DND-41 (cell line): ENCODE results near the gene ROBO2.

Experiments
- ATAC-seq: fragments of 200-7000 bp; cut with Tn5 transposase; 3 replicates; pipeline ENCODE4 v1.9.1; 2021; ENCODE audit warnings: low read depth; ENCODE audit not compliant: insufficient read depth
- DNase-seq: peaks from one replicate; pipeline ENCODE4 v3.0.0-alpha.2; 2020
- H2AFZ ChIP-seq: 2 replicates; pipeline ENCODE4 v1.6.0; 2012; ENCODE audit warnings: low read depth, low read length
- H3K27ac ChIP-seq: 2 replicates; pipeline ENCODE4 v1.5.1; 2012; ENCODE audit warnings: low read length, inconsistent platforms
- H3K27me3 ChIP-seq: fragments of 200-600 bp; sonication (generic); 2 replicates; pipeline ENCODE4 v1.6.0; 2012; ENCODE audit warnings: low read length, mild to moderate bottlenecking, inconsistent platforms; ENCODE audit not compliant: insufficient read depth, poor library complexity
- H3K36me3 ChIP-seq: 2 replicates; pipeline ENCODE4 v1.5.1; 2012; ENCODE audit warnings: low read length, inconsistent platforms; ENCODE audit not compliant: insufficient read depth
- H3K4me1 ChIP-seq: 2 replicates; pipeline ENCODE4 v1.5.1; 2012; ENCODE audit warnings: mild to moderate bottlenecking, low read length; ENCODE audit not compliant: insufficient read depth
- H3K4me2 ChIP-seq: 2 replicates; pipeline ENCODE4 v1.6.0; 2012; ENCODE audit warnings: mild to moderate bottlenecking, moderate library complexity, low read length, inconsistent platforms; ENCODE audit not compliant: insufficient read depth
- H3K4me3 ChIP-seq, 2 experiments: fragments of 200-600 bp in 1 of 2; shearing (Covaris generic) in 1 of 2; 2 replicates each; pipeline ENCODE4 v1.5.1; 2012 to 2016; ENCODE audit warnings: inconsistent platforms in 2 of 2, low read length in 2 of 2, mild to moderate bottlenecking in 2 of 2, low read depth in 1 of 2, moderate library complexity in 1 of 2
- H3K79me2 ChIP-seq: 2 replicates; pipeline ENCODE4 v1.6.0; 2012; ENCODE audit warnings: low read length, inconsistent platforms; ENCODE audit not compliant: insufficient read depth
- H3K9ac ChIP-seq: 2 replicates; pipeline ENCODE4 v1.6.0; 2012; ENCODE audit warnings: low read depth, mild to moderate bottlenecking, inconsistent platforms, low read length, moderate library complexity
- H3K9me3 ChIP-seq: 2 replicates; pipeline ENCODE4 v1.5.1; 2012; ENCODE audit warnings: low read length, moderate library complexity, mild to moderate bottlenecking, inconsistent platforms; ENCODE audit not compliant: insufficient read depth, severe bottlenecking
- H4K20me1 ChIP-seq: 2 replicates; pipeline ENCODE4 v1.6.0; 2012; ENCODE audit warnings: low read length; ENCODE audit not compliant: insufficient read depth
- EZH2 ChIP-seq: IDR thresholded peaks from 3 replicates; pipeline ENCODE4 v1.6.1; 2012; ENCODE audit warnings: borderline replicate concordance, low read depth, mild to moderate bottlenecking, moderate library complexity, low read length, inconsistent platforms; ENCODE audit not compliant: severe bottlenecking
- TF ChIP-seq, protein P1 (sequence below): IDR thresholded peaks from 2 replicates; pipeline ENCODE4 v1.5.1; 2012; ENCODE audit warnings: borderline replicate concordance, low read length, moderate library complexity, mild to moderate bottlenecking; ENCODE audit not compliant: poor library complexity, severe bottlenecking; ENCODE audit errors: extremely low read depth

Gene ROBO2

DNA sequence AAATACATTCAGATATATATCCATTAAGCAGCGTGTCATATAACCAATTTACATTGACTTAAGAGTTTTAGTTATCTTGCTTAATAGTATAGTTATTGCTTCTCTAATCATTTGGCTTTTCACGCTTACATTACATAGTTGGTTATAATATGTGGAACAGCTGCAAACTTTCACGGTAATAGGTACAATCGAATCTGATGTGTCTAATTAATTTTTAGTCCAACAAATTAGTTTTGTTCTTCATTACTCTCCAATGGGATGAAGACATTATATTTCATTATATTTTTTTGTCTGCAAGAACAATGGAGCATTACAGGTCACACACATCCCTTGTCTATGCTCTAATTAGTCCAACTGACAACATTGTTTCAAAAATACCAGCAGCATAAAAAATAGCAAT, 546.3 kb downstream of the ROBO2 start:
- DNase-seq (no peak), ATAC-seq (no peak)
- Histone ChIP-seq H2AFZ (no peak overlapping the region), H3K4me2 (no peak overlapping the region), H4K20me1 (no peaks in the 10 kb centered on the region), H3K79me2 (no peaks in the 10 kb centered on the region), H3K36me3 (no peaks in the 10 kb centered on the region), H3K9me3 (no peaks in the 10 kb centered on the region), H3K9ac (no peak overlapping the region), H3K4me1 (no peaks in the 10 kb centered on the region), H3K27ac (no peak overlapping the region), H3K4me3 (no peak overlapping the region), H3K27me3 (no peaks in the 10 kb centered on the region)
- TF ChIP-seq, protein P1, sequence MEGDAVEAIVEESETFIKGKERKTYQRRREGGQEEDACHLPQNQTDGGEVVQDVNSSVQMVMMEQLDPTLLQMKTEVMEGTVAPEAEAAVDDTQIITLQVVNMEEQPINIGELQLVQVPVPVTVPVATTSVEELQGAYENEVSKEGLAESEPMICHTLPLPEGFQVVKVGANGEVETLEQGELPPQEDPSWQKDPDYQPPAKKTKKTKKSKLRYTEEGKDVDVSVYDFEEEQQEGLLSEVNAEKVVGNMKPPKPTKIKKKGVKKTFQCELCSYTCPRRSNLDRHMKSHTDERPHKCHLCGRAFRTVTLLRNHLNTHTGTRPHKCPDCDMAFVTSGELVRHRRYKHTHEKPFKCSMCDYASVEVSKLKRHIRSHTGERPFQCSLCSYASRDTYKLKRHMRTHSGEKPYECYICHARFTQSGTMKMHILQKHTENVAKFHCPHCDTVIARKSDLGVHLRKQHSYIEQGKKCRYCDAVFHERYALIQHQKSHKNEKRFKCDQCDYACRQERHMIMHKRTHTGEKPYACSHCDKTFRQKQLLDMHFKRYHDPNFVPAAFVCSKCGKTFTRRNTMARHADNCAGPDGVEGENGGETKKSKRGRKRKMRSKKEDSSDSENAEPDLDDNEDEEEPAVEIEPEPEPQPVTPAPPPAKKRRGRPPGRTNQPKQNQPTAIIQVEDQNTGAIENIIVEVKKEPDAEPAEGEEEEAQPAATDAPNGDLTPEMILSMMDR = no peak
- no peak for TF ChIP-seq EZH2

DNA sequence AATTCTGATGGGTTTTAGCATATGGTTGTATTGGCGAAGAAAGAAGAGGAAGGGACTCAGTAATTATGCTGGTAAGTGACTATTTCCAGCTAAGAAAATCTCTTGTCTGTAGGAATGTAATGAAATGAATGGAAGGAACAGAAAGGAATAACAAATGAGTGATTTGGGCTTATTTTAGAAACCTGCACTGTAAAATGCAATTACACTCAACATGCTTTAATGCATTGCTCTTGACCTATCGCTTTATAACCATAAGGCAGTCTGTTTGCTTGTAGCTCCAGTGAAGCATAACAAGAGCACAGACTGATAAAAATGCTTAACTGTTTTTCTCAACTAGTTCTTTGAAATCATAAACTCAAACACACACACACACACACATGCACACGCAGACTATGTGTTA, 549.0 kb downstream of the ROBO2 start:
- Histone ChIP-seq H3K9ac (no peak overlapping the region), H3K79me2 (no peaks in the 10 kb centered on the region), H4K20me1 (no peaks in the 10 kb centered on the region), H3K27me3 (no peaks in the 10 kb centered on the region), H3K4me2 (no peak overlapping the region), H3K36me3 (no peaks in the 10 kb centered on the region), H3K4me1 (no peaks in the 10 kb centered on the region), H3K4me3 (no peak overlapping the region), H2AFZ (no peak overlapping the region), H3K9me3 (no peaks in the 10 kb centered on the region), H3K27ac (no peak overlapping the region)
- ATAC-seq (no peak), DNase-seq (no peak)
- TF ChIP-seq, protein P1 = no peak
- TF ChIP-seq EZH2 = no peak

DNA sequence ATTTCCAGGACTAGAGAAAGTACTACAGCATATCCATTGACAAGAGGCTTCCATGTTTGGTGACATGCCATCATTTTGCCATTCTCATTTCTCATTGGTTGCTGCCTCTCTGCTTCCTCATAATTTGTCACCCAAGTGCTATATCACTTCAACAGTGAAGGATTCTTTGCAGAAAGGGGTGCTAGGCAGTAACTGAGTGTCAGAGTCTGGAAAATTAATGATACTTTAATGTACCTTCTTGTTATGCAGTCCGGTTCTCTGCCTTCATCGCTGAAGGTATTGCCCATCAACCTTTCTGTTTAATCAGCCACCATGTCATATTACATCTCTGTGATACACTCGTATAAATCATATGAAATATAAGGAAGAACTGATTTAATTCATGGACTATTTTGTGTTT, 550.3 kb downstream of the ROBO2 start:
- Histone ChIP-seq H3K4me3 (no peak overlapping the region), H3K9ac (no peak overlapping the region), H3K4me2 (no peak overlapping the region), H3K9me3 (no peaks in the 10 kb centered on the region), H2AFZ (no peak overlapping the region), H3K79me2 (no peaks in the 10 kb centered on the region), H3K36me3 (no peaks in the 10 kb centered on the region), H3K27ac (no peak overlapping the region), H3K4me1 (no peaks in the 10 kb centered on the region), H3K27me3 (no peaks in the 10 kb centered on the region), H4K20me1 (no peaks in the 10 kb centered on the region)
- TF ChIP-seq EZH2 = no peak
- TF ChIP-seq, protein P1 = no peak
- ATAC-seq (no peak), DNase-seq (no peak)

DNA sequence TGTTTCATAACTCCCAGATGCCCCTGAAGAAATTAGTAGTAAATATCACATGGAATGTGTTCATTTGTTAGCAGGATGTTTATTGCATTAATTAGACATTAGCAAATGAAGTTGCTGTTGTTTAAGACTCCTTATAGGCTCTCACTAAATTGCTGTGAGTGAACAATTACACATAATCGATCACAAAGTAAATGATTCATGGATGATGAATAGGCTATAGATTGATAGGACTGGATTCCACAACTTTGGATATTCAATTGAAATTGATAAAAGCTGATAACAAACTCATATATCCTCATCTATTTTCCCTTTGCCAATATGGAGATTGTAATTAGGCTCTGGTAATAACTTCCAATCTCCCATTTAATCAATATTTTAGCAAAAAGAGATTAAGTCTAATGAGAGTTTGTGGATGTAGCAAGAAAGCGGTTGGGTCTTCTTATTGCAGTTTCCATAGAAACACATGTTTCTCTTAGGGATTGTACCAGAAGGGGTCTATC, 555.5 kb downstream of the ROBO2 start:
- no peaks in the 10 kb centered on the region for H3K27me3 ChIP-seq
- no peak overlapping the region for H3K4me3 ChIP-seq
- no peak overlapping the region for H3K27ac ChIP-seq
- no peak for ATAC-seq
- H4K20me1 ChIP-seq = no peaks in the 10 kb centered on the region
- H3K4me2 ChIP-seq = no peak overlapping the region
- H3K9ac ChIP-seq = no peak overlapping the region
- no peak for DNase-seq
- H3K9me3 ChIP-seq = no peaks in the 10 kb centered on the region
- no peaks in the 10 kb centered on the region for H3K79me2 ChIP-seq
- no peaks in the 10 kb centered on the region for H3K36me3 ChIP-seq
- TF ChIP-seq EZH2 = no peak
- TF ChIP-seq, protein P1 = no peak
- no peaks in the 10 kb centered on the region for H3K4me1 ChIP-seq
- H2AFZ ChIP-seq = no peak overlapping the region
